Rectal smooth muscle tissue (tissue), 1 donor: Measurements from ENCODE around the gene CSF3R.
"Not testable (repeated sequence)": the region's sequence is repeated elsewhere in the genome, so short reads cannot be mapped to it uniquely, and the experiment has no call there.

Experiments
- H3K27ac ChIP-seq: one replicate; pipeline ENCODE4 v1.7.0; 2013; ENCODE audit warnings: low read depth, low read length, inconsistent platforms
- H3K27me3 ChIP-seq: one replicate; pipeline ENCODE4 v1.7.0; 2013; ENCODE audit warnings: low read length; ENCODE audit not compliant: control insufficient read depth, insufficient read depth
- H3K36me3 ChIP-seq: one replicate; pipeline ENCODE4 v1.7.0; 2013; ENCODE audit warnings: low read length; ENCODE audit not compliant: control insufficient read depth, insufficient read depth
- H3K4me1 ChIP-seq: one replicate; pipeline ENCODE4 v1.7.0; 2013; ENCODE audit warnings: low read length; ENCODE audit not compliant: control insufficient read depth, insufficient read depth
- H3K4me3 ChIP-seq: one replicate; pipeline ENCODE4 v1.7.0; 2013; ENCODE audit warnings: low read length
- H3K9ac ChIP-seq: one replicate; pipeline ENCODE4 v1.7.0; 2013; ENCODE audit warnings: low read length

The CSF3R gene

GRCh38 chr1:36520771-36521420, 38.2 kb upstream of the CSF3R start:
- no peak overlapping the region for H3K27ac ChIP-seq
- no peak overlapping the region for H3K9ac ChIP-seq
- H3K4me1 ChIP-seq, result no peaks in the 10 kb centered on the region
- peaks cover 4% of the 10 kb centered on the region for H3K27me3 ChIP-seq
- no peaks in the 10 kb centered on the region for H3K36me3 ChIP-seq
- no peak overlapping the region for H3K4me3 ChIP-seq

- peaks cover 2% of the 10 kb centered on the region for H3K27me3 ChIP-seq
- H3K4me1 ChIP-seq, result no peaks in the 10 kb centered on the region
- H3K36me3 ChIP-seq, result no peaks in the 10 kb centered on the region
- no peak overlapping the region for H3K9ac ChIP-seq
- no peak overlapping the region for H3K4me3 ChIP-seq
- H3K27ac ChIP-seq, result no peak overlapping the region
Observed at GRCh38 chr1:36520056-36520455, 37.3 kb upstream of the CSF3R start.

GRCh38 chr1:36517011-36517771, 34.5 kb upstream of the CSF3R start:
- H3K36me3 ChIP-seq, result no peaks in the 10 kb centered on the region
- no peak overlapping the region for H3K4me3 ChIP-seq
- no peaks in the 10 kb centered on the region for H3K27me3 ChIP-seq
- H3K9ac ChIP-seq, result no peak overlapping the region
- no peak overlapping the region for H3K27ac ChIP-seq
- no peaks in the 10 kb centered on the region for H3K4me1 ChIP-seq

GRCh38 chr1:36516372-36517010, 33.8 kb upstream of the CSF3R start:
- no peak overlapping the region for H3K4me3 ChIP-seq
- no peaks in the 10 kb centered on the region for H3K4me1 ChIP-seq
- no peak overlapping the region for H3K9ac ChIP-seq
- H3K27me3 ChIP-seq, result no peaks in the 10 kb centered on the region
- H3K36me3 ChIP-seq, result no peaks in the 10 kb centered on the region
- no peak overlapping the region for H3K27ac ChIP-seq

- Histone ChIP-seq H3K9ac (no peak overlapping the region), H3K4me3 (no peak overlapping the region), H3K27ac (no peak overlapping the region), H3K36me3 (no peaks in the 10 kb centered on the region), H3K4me1 (no peaks in the 10 kb centered on the region), H3K27me3 (no peaks in the 10 kb centered on the region)
Observed at GRCh38 chr1:36515315-36516138, 32.8 kb upstream of the CSF3R start.

GRCh38 chr1:36514501-36514900, 31.8 kb upstream of the CSF3R start:
- Histone ChIP-seq H3K4me1 (no peaks in the 10 kb centered on the region), H3K4me3 (no peak overlapping the region), H3K27me3 (no peaks in the 10 kb centered on the region), H3K36me3 (no peaks in the 10 kb centered on the region), H3K27ac (no peak overlapping the region), H3K9ac (no peak overlapping the region)

DNA sequence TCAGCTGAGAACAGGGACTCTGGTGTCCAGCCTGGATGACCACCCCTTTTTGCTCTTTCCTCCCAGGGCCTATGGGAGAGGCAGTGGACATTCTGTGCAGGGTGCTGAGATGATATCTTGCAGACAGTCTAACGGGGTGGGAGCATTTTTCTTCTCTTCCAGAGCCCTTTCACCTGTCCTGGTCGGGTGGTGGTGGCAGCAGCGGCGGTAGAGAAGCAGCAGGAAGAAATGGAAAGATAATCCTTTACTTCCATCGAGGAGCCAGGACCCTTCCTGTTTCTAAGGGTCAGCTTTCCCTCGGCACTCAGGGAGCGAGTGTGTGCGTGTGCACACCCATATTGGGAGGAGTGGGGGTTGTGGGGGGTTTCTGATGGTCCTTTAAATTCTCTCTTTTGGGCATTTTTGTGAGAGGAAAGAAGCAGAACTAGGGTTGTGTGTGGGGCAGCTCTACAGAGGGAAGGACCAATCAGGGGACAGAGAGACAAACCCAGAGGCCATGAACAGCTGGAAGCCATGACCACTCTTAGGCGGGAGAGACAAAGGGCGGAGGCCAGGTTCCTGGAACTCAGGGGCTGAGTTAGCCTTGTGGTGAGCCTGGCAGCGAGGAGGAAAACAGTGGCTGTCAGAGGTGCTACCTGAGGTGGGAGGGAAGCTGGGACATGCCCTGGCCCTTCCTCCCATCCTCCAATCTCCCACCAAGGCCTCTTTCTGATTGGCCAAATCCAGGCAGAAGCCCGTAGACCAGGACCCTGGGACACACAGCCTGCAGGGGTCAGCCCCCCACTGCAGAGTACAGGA, 31.2 kb upstream of the CSF3R start:
- Histone ChIP-seq H3K9ac (no peak overlapping the region), H3K27ac (no peak overlapping the region), H3K27me3 (no peaks in the 10 kb centered on the region), H3K4me1 (no peaks in the 10 kb centered on the region), H3K36me3 (no peaks in the 10 kb centered on the region), H3K4me3 (no peak overlapping the region)

DNA sequence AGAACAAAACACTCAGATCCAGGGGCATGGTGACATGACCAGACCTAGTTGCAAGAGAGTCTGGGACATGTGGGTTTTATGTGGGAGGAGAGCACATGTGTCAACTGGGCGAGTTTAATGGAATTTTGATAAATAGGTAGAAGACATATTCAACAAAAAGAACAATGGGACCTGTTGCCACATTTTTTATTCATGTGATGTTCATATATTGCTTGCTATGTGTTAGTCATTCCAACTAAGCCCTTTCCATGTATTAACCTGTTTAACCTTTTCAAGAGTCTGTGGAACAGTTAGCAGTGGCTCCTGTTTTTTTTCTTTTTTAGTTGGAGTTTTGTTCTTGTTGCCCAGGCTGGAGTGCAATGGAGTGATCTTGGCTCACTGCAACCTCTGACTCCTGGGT, 30.1 kb upstream of the CSF3R start:
- Histone ChIP-seq H3K36me3 (no peaks in the 10 kb centered on the region), H3K4me1 (no peaks in the 10 kb centered on the region), H3K4me3 (no peak overlapping the region), H3K9ac (no peak overlapping the region), H3K27me3 (no peaks in the 10 kb centered on the region), H3K27ac (no peak overlapping the region)

DNA sequence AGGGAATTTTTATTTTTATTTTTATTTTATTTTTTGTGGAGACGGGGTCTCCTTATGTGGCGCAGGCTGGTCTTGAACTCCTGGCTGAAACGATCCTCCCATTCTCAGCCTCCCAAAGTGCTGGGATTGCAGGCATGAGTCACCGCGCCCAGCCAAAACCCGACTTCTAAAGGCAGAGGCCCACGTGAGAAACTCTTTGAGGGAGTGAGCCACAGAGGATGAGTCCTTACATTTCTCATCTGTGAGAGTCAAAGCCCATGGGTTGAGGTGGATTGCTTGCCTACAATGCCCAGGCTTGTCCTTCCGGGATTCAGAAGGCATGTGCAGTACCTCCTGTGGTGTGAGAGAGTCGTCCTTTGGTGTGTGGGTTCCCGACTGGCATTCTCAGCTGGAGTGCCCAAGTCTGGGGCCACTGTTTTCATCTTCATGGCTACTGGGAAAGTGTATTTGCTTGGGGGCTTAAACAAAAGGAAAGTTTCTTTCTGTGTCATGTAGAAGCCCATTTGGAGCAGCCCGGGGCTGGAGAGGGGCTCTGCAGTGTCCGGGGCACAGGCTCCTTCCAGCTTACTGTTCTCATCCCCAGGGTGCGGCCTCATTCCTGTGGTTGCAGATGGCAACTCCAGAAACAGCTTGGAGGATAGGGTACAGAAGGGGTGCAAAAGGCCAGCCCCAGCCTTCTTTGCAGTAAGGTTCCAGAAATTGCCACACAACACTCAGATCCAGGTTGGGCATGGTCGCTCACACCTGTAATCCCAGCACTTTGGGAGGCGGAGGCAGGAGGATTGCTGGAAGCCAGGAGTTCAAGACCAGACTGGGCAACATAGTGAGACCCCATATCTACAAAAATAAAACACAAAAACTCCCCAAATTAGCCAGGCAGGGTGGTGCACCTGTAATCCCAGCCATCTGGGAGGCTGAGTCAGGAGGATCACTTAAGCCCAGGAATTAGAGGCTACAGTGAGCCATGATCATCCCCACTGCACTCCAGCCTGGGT, 29.4 kb upstream of the CSF3R start:
- Histone ChIP-seq H3K36me3 (no peaks in the 10 kb centered on the region), H3K4me3 (no peak overlapping the region), H3K27ac (no peak overlapping the region), H3K27me3 (peaks cover 3% of the 10 kb centered on the region), H3K4me1 (no peaks in the 10 kb centered on the region), H3K9ac (no peak overlapping the region)

GRCh38 chr1:36511220-36511619, 28.5 kb upstream of the CSF3R start:
- H3K27me3 ChIP-seq, H3K4me1 ChIP-seq, H3K9ac ChIP-seq, H3K4me3 ChIP-seq, H3K36me3 ChIP-seq, H3K27ac ChIP-seq: not testable (repeated sequence)

DNA sequence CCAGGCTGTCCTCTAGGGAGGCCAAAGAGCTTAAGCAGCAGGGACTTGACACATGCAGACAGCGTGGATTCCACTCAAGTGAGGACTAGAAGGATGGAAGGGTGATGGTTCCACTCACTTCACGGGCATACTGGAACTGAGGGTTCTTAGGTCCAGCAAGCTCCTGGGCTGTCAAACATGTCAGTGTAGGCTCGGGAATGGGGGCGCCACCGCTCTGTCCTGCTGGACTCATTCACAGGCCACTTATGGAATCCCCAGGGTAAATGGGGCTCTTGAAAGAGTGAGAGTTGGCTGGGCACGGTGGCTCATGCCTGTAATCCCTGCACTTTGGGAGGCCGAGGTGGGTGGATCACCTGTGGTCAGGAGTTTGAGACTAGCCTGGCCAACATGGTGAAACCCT, 27.7 kb upstream of the CSF3R start:
- Histone ChIP-seq H3K27ac (no peak overlapping the region), H3K4me3 (no peak overlapping the region), H3K27me3 (peaks cover 3% of the 10 kb centered on the region), H3K36me3 (no peaks in the 10 kb centered on the region), H3K4me1 (no peaks in the 10 kb centered on the region), H3K9ac (no peak overlapping the region)
